Stimulated activated CD4-positive, alpha-beta T cell treated with anti-CD3 and anti-CD28 coated beads, Interleukin-1b, Interleukin-23, amount 100 ng/mL, for 1 hour (primary cell): ENCODE results near the gene VWA1.
"Not testable (repeated sequence)": the region's sequence is repeated elsewhere in the genome, so short reads cannot be mapped to it uniquely, and the experiment has no call there.

Source experiments
- DNase-seq, 2 donors: peaks; one replicate each; pipeline ENCODE4 v3.0.0-alpha.2; 2020; ENCODE audit warnings: low read depth in 2 of 2

The VWA1 gene

DNA sequence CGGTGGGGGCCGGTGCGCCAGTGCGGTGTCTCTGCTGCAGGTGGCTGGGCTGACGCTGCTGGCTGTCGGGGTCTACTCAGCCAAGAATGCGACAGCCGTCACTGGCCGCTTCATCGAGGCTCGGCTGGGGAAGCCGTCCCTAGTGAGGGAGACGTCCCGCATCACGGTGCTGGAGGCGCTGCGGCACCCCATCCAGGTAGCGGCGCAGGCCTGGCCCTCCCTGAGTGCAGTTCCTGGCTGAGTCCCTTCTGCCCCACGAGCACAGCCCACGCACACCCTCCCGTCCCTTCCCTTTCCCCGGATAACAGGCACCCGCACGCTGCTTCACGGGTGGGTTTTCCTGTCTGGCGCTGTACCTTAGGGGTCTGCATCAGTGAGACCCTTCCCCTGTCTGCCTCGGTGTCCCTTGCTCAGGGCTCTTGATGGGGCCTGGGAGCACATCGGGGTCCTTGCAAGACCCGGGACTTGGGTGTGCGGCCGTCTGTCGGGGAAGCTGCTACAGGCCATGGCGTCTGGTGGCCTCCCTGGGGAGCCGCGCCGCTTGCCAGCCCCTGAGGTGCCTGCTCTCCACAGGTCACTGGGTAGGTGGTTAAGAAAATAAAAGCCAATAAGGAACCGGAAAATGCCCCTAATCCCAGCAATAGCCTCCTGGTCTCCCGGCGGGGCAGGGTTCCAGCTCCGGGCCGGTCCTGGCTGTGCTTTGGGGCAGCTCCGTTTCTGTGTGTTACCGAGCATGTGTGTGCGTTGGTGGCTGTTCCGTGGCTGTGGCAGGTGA is 49.7 kb downstream of the VWA1 start:
- DNase-seq: not testable (repeated sequence)

DNA sequence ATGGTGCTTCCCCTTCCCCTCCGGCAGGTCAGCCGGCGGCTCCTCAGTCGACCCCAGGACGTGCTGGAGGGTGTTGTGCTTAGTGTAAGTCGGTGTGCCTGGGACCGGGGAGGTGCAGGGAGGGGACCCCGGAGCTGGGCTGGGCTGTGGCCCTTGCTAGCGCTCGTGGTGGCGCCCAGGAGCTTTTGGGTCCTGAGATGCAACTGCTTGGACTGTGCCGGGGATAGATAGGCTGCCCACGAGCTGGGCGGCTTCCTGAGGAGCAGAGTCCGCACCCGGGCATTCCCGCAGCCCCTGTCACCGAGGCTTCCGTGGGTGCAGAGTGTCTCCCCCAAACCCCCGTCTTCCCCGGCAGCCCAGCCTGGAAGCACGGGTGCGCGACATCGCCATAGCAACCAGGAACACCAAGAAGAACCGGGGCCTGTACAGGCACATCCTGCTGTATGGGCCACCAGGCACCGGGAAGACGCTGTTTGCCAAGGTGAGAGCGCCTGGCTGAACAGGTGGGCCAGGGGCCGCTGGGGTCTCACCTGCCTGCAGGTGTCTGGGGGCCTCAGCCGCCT is 50.3 kb downstream of the VWA1 start:
- DNase-seq: not testable (repeated sequence)

DNA sequence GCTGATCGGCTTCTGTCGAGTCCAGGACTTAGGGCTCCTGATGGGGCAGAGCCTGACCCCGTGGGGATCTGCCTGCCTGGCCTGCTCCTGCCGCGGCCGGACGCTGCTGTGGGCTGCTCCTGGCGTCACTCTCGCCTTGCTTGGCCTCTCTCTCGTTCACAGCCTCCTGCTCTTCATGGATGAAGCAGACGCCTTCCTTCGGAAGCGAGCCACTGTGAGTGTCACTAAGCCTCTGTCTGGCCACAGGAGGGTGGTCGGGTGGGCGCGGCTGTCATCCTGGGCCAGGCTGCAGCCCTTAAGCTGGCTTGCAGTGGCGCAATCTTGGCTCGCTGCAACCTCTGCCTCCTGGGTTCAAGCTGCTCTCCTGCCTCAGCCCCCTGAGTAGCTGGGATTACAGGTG is 52.2 kb downstream of the VWA1 start:
- no peak for DNase-seq

DNA sequence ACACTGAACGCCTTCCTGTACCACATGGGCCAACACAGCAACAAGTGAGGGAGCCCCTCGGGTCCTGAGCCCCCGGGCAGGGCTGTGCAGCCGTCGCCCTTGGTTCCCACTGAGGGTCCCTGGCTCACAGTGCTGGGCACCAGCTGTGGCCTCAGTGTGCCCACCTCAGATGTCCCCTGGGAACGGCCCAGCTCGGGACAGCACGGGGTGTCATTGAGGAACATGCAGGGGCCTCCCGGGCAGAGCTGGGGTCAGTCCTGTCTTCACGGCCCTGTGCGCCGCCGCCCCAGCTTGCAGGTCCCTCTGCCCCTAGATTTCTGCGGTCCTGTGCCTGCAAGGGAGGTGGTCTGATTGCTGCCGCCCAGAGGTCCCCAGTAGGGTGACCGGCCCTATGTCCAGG is 53.7 kb downstream of the VWA1 start:
- no peak for DNase-seq

DNA sequence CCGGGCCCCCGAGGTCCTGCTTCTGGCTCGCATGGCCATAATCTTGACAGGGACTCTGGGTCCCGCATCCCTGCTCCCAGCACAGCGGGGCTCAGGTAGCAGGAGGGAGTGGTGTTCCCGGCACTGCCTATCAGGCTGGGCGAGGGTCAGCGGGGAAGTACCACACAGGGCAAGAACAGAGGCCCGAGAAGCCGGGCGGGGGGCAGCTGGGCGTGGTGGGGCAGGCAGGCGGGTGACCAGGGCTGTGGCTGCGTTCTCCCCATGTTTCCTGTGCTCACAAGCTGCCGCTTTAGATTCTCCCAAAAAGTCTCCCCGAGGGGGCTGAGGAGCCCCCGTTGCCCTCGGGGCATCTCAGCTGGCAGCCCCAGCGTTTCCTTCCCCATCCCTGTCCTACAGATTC is 54.4 kb downstream of the VWA1 start:
- no peak for DNase-seq

DNA sequence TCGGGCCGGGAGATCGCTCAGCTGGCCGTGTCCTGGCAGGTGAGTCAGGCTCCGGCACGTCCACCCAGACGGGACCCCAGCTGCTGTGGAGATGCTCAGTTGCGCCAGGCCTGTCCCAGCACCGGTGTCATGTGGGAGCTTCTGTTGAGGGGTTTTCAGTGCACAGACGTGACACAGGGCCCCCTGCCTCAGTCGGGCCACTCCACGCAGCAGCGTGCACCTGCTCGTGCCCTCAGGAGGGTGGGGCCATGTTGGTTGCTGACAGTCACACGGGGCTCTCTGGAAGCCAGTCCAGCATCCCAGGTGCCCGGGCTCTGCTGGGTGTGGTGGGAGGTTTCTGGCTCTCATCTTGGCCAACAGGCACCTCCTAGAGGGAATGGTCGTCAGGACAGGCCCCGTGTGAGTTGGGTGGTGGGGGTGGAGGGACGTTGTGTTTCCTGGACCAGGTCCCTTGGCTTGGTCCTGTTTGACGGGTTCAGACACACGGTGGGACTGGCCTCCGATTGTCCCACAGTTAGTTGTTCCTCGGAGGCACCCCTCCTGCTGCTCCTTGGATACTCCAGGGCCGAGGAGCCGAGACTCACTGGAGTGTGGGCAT is 55.2 kb downstream of the VWA1 start:
- DNase-seq: no peak

DNA sequence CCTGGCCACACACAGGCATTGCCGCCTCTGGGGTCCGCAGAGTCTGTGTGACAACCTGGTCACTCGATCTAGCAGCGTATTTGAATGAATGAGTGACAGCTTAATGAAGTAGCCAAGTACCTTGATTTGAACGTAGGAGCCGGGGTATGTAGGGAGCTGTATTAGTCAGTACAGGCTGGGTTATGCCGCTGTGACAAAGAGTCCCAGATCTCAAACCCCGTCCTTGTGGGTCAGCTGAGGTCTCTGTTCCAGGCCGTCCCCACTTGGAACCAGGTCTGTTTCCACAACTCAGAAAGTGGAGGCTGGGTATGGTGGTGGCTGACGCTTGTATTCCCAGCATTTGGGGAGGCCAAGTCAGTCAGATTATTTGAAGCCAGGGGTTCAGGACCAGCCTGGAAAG is 56.1 kb downstream of the VWA1 start:
- no peak for DNase-seq
